Loucy (cell line): ENCODE data around the gene SRBD1.

ENCODE experiments used
- EZH2phosphoT487 ChIP-seq: fragments of 200-600 bp; IDR thresholded peaks from 2 replicates; pipeline ENCODE4 v1.6.1; 2018; ENCODE audit warnings: antibody characterized with exemption, mild to moderate bottlenecking, moderate library complexity, borderline replicate concordance
- TF ChIP-seq, protein P1 (sequence below): fragments of 200-600 bp; sonication (generic); conservative IDR thresholded peaks from 2 replicates; pipeline ENCODE4 v1.5.1; 2014; ENCODE audit warnings: mild to moderate bottlenecking, antibody characterized with exemption, low read length

DNA sequence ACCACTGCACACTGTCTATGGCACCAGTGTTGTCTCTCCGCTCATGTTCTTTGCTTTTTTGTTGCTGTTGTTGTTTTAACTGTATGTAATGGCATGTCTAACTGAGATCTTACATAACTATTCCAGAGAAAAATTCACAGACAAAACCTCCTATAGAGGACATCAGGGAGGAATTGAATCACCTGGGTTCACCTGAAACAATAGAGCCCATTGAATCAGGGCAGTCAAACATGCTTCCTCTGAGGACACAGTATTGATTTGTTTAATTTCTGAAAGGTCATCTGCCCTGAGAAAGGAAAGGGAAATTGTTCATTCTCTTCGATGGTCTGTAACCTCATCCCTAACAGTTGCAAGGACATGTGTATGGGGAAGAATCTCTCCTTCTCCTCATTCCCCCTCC is 237.5 kb downstream of the SRBD1 start:
- TF ChIP-seq EZH2phosphoT487 = no peak
- TF ChIP-seq, protein P1, sequence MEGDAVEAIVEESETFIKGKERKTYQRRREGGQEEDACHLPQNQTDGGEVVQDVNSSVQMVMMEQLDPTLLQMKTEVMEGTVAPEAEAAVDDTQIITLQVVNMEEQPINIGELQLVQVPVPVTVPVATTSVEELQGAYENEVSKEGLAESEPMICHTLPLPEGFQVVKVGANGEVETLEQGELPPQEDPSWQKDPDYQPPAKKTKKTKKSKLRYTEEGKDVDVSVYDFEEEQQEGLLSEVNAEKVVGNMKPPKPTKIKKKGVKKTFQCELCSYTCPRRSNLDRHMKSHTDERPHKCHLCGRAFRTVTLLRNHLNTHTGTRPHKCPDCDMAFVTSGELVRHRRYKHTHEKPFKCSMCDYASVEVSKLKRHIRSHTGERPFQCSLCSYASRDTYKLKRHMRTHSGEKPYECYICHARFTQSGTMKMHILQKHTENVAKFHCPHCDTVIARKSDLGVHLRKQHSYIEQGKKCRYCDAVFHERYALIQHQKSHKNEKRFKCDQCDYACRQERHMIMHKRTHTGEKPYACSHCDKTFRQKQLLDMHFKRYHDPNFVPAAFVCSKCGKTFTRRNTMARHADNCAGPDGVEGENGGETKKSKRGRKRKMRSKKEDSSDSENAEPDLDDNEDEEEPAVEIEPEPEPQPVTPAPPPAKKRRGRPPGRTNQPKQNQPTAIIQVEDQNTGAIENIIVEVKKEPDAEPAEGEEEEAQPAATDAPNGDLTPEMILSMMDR = no peak
